ENCODE data around the gene GCDH.

DNA sequence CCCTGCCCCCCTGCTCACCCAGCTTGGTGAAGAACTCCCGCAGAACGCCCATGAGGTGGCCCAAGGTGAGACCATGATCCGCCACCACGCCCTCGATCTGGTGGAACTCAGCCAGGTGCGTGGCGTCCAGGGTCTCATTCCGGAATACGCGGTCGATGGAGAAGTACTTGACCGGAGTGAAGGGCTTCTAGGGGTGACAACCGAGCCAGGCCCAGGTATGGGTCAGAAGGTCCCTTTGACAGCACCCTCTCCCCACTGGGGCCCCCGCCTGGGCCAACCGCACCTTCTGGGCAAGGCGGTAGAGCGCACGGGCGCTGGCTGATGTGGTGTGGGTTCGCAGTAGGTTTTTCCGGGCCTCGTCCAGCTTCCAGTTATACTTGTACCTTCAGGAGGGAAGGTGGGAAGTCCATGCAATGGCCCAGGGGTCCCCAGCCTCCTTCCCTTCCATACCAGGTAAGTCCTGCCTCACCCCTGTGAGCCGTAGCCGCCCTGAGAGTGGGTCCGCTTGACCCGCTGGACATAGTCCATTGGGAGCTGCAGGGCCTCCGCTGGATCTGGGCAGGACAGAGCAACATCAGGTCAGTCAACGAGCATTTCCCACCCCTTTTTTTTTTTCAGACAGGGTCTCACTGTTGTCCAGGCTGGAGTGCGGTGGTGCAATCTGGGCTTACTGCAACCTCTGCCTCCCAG is 33.8 kb downstream of the GCDH start:
- TF ChIP-seq, protein P1, sequence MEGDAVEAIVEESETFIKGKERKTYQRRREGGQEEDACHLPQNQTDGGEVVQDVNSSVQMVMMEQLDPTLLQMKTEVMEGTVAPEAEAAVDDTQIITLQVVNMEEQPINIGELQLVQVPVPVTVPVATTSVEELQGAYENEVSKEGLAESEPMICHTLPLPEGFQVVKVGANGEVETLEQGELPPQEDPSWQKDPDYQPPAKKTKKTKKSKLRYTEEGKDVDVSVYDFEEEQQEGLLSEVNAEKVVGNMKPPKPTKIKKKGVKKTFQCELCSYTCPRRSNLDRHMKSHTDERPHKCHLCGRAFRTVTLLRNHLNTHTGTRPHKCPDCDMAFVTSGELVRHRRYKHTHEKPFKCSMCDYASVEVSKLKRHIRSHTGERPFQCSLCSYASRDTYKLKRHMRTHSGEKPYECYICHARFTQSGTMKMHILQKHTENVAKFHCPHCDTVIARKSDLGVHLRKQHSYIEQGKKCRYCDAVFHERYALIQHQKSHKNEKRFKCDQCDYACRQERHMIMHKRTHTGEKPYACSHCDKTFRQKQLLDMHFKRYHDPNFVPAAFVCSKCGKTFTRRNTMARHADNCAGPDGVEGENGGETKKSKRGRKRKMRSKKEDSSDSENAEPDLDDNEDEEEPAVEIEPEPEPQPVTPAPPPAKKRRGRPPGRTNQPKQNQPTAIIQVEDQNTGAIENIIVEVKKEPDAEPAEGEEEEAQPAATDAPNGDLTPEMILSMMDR (IDR thresholded peaks at IDR 0.05) = no peak
- no peak for TF ChIP-seq POLR2A (IDR thresholded peaks at IDR 0.05)
- TF ChIP-seq POLR2AphosphoS5 (IDR thresholded peaks at IDR 0.05) = no peak

All from stomach (tissue), 4 donors.